ENCODE results near the gene NRG3. TPM values are rescaled to one million over a fixed set of nuclear protein-coding genes. Genes with fewer than 3 reads are reported as not detected.

NRG3 gene
- total RNA-seq, 1 experiment from 2014 or later, result 0.08 TPM

- POLR2A ChIA-PET, result no interaction called here
- H3K27me3 ChIP-seq (ENCODE audit: control insufficient read depth, insufficient read depth, low read length), result no peaks in the 10 kb centered on the region
- CTCF ChIA-PET, result no interaction called here
- DNase-seq (ENCODE audit: low read depth, low spot score) (no peak), ATAC-seq (no peak)
- H3K4me3 ChIP-seq (ENCODE audit: low read depth in 2 of 2, low read length in 2 of 2), result no peak overlapping the region
- BruUV-seq (replicated peaks), result no TSS peak
- intact Hi-C loops (cut with micrococcal nuclease; ENCODE audit: unreplicated experiment), result no loop called here
- no peaks in the 10 kb centered on the region for H3K36me3 ChIP-seq (ENCODE audit: control insufficient read depth, insufficient read depth, low read length)
- H3K27ac ChIP-seq (ENCODE audit: low read length), result no peak overlapping the region
- TF ChIP-seq TCF7L2 (IDR thresholded peaks at IDR 0.05; ENCODE audit: low read depth, low read length), result no peak
- TF ChIP-seq REST (IDR thresholded peaks at IDR 0.05; ENCODE audit: insufficient read depth in 1 of 2, low read depth in 2 of 2, low read length in 1 of 2), result no peak
- no peak for TF ChIP-seq SIN3A (IDR thresholded peaks at IDR 0.05; ENCODE audit: borderline replicate concordance, insufficient read depth, low read depth, low read length)
- no peak for TF ChIP-seq CTCF (IDR thresholded peaks at IDR 0.05)
- no peak for TF ChIP-seq POLR2AphosphoS5 (IDR thresholded peaks at IDR 0.05; ENCODE audit: low read depth, low read length)
- no peaks in the 10 kb centered on the region; the same call in 1 of the 2 replicates for H3K9me3 ChIP-seq (ENCODE audit: control insufficient read depth, insufficient read depth, low read depth, low read length)
- H3K4me1 ChIP-seq (ENCODE audit: control insufficient read depth, insufficient read depth, low read length), result no peaks in the 10 kb centered on the region
- in situ Hi-C loops (cut with HindIII; ENCODE audit: low pct_unique_long_range_greater_than_20kb, low sequenced_read_pairs), result no loop called here
Measured at GRCh38 chr10:81995254-81995653, 120.3 kb downstream of the NRG3 start.

- ATAC-seq (no peak), DNase-seq (ENCODE audit: low read depth, low spot score) (no peak)
- intact Hi-C loops (cut with micrococcal nuclease; ENCODE audit: unreplicated experiment) (no loop called here), in situ Hi-C loops (cut with HindIII; ENCODE audit: low pct_unique_long_range_greater_than_20kb, low sequenced_read_pairs) (no loop called here)
- ChIA-PET CTCF (no interaction called here), POLR2A (no interaction called here)
- no peak overlapping the region for H3K4me3 ChIP-seq (ENCODE audit: low read depth in 2 of 2, low read length in 2 of 2)
- no peaks in the 10 kb centered on the region for H3K36me3 ChIP-seq (ENCODE audit: control insufficient read depth, insufficient read depth, low read length)
- H3K9me3 ChIP-seq (ENCODE audit: control insufficient read depth, insufficient read depth, low read depth, low read length), result no peaks in the 10 kb centered on the region; the same call in 1 of the 2 replicates
- no peak overlapping the region for H3K27ac ChIP-seq (ENCODE audit: low read length)
- BruUV-seq (replicated peaks), result no TSS peak
- no peaks in the 10 kb centered on the region for H3K4me1 ChIP-seq (ENCODE audit: control insufficient read depth, insufficient read depth, low read length)
- H3K27me3 ChIP-seq (ENCODE audit: control insufficient read depth, insufficient read depth, low read length), result no peaks in the 10 kb centered on the region
- no peak for TF ChIP-seq TCF7L2 (IDR thresholded peaks at IDR 0.05; ENCODE audit: low read depth, low read length)
- no peak for TF ChIP-seq CTCF (IDR thresholded peaks at IDR 0.05)
- TF ChIP-seq REST (IDR thresholded peaks at IDR 0.05; ENCODE audit: insufficient read depth in 1 of 2, low read depth in 2 of 2, low read length in 1 of 2), result no peak
- TF ChIP-seq POLR2AphosphoS5 (IDR thresholded peaks at IDR 0.05; ENCODE audit: low read depth, low read length), result no peak
- no peak for TF ChIP-seq SIN3A (IDR thresholded peaks at IDR 0.05; ENCODE audit: borderline replicate concordance, insufficient read depth, low read depth, low read length)
Measured at GRCh38 chr10:81996927-81997326, 121.9 kb downstream of the NRG3 start.

All from Panc1 (cell line).